ENCODE measurements around the gene TRIO. TPM values are rescaled to one million over a fixed set of nuclear protein-coding genes. Genes with fewer than 3 reads are reported as not detected.

The TRIO gene
- total and polyA plus RNA-seq, 11 donors, result 35.2 to 99.1 (median 58.4) TPM

GRCh38 chr5:14156650-14157492, 13.7 kb downstream of the TRIO start:
- Histone ChIP-seq H3K4me1 (peaks cover 25 to 76% (median 68%) of the 10 kb centered on the region in 12 donors), H3K27me3 (no peaks in the 10 kb centered on the region), H3K36me3 (no peaks in the 10 kb centered on the region), H3K4me3 (peak overlapping the region in 8 of 12 donors; percentile 18 to 45 (median 30)), H3K9me3 (no peaks in the 10 kb centered on the region), H3K27ac (peak overlapping the region in 9 of 12 donors; percentile 17 to 87 (median 51))
- TF ChIP-seq POLR2A (IDR thresholded peaks at IDR 0.05) (no peak), CTCF (IDR thresholded peaks at IDR 0.05) (no peak)
- DNase-seq (peak in 2 of 5 donors; percentile 56 to 57), ATAC-seq (peak; percentile 43 to 82 (median 74))
- 46 to 51% (median 47%) methylated on average over 8 of the region's 8 CpGs for WGBS, 4 donors
- intact Hi-C loops (cut with DNase I), result loop anchor here in 1 of 10 donors (10.0 kb wide), 1 partner anchor 48 kb away; no protein-coding TSS in a partner anchor

- H3K4me3 ChIP-seq, result peak overlapping the region in 1 of 12 donors; percentile 23
- TF ChIP-seq CTCF (IDR thresholded peaks at IDR 0.05) (no peak), POLR2A (IDR thresholded peaks at IDR 0.05) (no peak)
- H3K9me3 ChIP-seq, result no peaks in the 10 kb centered on the region
- ATAC-seq, result no peak
- WGBS, 4 donors, result 82 to 90% (median 87%) methylated on average over 3 of the region's 3 CpGs
- H3K27me3 ChIP-seq, result no peaks in the 10 kb centered on the region
- no peak for DNase-seq
- intact Hi-C loops (cut with DNase I), result loop anchor here in 1 of 10 donors (10.0 kb wide), 1 partner anchor 47 kb away; no protein-coding TSS in a partner anchor
- peaks cover 25 to 82% (median 72%) of the 10 kb centered on the region in 12 donors for H3K4me1 ChIP-seq
- H3K27ac ChIP-seq, result peak overlapping the region in 2 of 12 donors; percentile 51 to 87
- no peaks in the 10 kb centered on the region for H3K36me3 ChIP-seq
These were observed 14.3 kb downstream of the TRIO start for GRCh38 chr5:14157493-14157782.

GRCh38 chr5:14158890-14159666, 15.9 kb downstream of the TRIO start:
- ATAC-seq (no peak), DNase-seq (no peak)
- Histone ChIP-seq H3K27ac (peak overlapping the region in 1 of 12 donors; percentile 87), H3K27me3 (no peaks in the 10 kb centered on the region), H3K9me3 (peaks cover 0 to 5% (median 0%) of the 10 kb centered on the region in 12 donors), H3K4me3 (no peak overlapping the region), H3K4me1 (peaks cover 16 to 68% (median 56%) of the 10 kb centered on the region in 12 donors), H3K36me3 (no peaks in the 10 kb centered on the region)
- TF ChIP-seq POLR2A (IDR thresholded peaks at IDR 0.05) (no peak), CTCF (IDR thresholded peaks at IDR 0.05) (no peak)
- intact Hi-C loops (cut with DNase I), result loop anchor here in 1 of 10 donors (10.0 kb wide), 1 partner anchor 46 kb away; no protein-coding TSS in a partner anchor
- 91 to 95% (median 94%) methylated on average over 11 of the region's 11 CpGs for WGBS, 4 donors
